ENCODE results near the gene ZNF629.

The ZNF629 gene

GRCh38 chr16:30731411-30731810 lies 55.6 kb downstream of the ZNF629 start:
- DNase-seq (ENCODE audit: low read depth, low spot score): no peak
- Histone ChIP-seq H3K27ac (no peak overlapping the region), H3K4me3 (no peak overlapping the region), H3K36me3 (ENCODE audit: insufficient read depth, low read length) (peaks cover 73% of the 10 kb centered on the region), H3K9ac (ENCODE audit: insufficient read length) (no peak overlapping the region), H3K9me3 (ENCODE audit: low read depth, low read length) (no peaks in the 10 kb centered on the region)
- TF ChIP-seq EZH2 (IDR thresholded peaks at IDR 0.05) (no peak), FOXP2 (optimal IDR thresholded peaks at IDR 0.05; ENCODE audit: control extremely low read depth, extremely low read length, insufficient read depth) (no peak), POLR2AphosphoS5 (IDR thresholded peaks at IDR 0.05; ENCODE audit: borderline replicate concordance, low read depth, low read length) (no peak)

- Histone ChIP-seq H3K9ac (ENCODE audit: insufficient read length) (no peak overlapping the region), H3K36me3 (ENCODE audit: insufficient read depth, low read length) (peaks cover 78% of the 10 kb centered on the region), H3K27ac (no peak overlapping the region), H3K4me3 (no peak overlapping the region), H3K9me3 (ENCODE audit: low read depth, low read length) (no peaks in the 10 kb centered on the region)
- TF ChIP-seq FOXP2 (optimal IDR thresholded peaks at IDR 0.05; ENCODE audit: control extremely low read depth, extremely low read length, insufficient read depth): no peak
- no peak for TF ChIP-seq POLR2AphosphoS5 (IDR thresholded peaks at IDR 0.05; ENCODE audit: borderline replicate concordance, low read depth, low read length)
- no peak for TF ChIP-seq EZH2 (IDR thresholded peaks at IDR 0.05)
- no peak for DNase-seq (ENCODE audit: low read depth, low spot score)
Observed at GRCh38 chr16:30728899-30729672, 57.9 kb downstream of the ZNF629 start.
